PC-9 (cell line): ENCODE data around the gene TRDN. TPM values are rescaled to one million over a fixed set of nuclear protein-coding genes. Genes with fewer than 3 reads are reported as not detected.

Experiments
- BruUV-seq: library from RNA; stranded (reverse); fragments of 400-500 nt; replicated peaks from 2 replicates; lab custom pipeline; 2021; lab: Mats Ljungman, UMichigan
- CTCF ChIA-PET: fragments of 300-600 bp; sonication (Branson Sonifier 250); formaldehyde crosslinking; loops from one replicate; lab custom pipeline; 2022; ENCODE audit warnings: antibody characterized with exemption; lab: Charles Lee
- POLR2A ChIA-PET: fragments of 300-600 bp; sonication (Branson Sonifier 250); formaldehyde crosslinking; loops from one replicate; lab custom pipeline; 2022; ENCODE audit warnings: antibody characterized with exemption; ENCODE audit not compliant: unreplicated experiment; lab: Charles Lee
- DNase-seq, 2 experiments: peaks; one replicate each; pipeline versions ENCODE4 v3.0.0 to v3.0.0-alpha.2; 2015 to 2022; ENCODE audit warnings: mixed read lengths in 1 of 2
- H2AFZ ChIP-seq: fragments of 200-600 bp; sonication (generic); 2 replicates; pipeline ENCODE4 v1.8.1; 2017; ENCODE audit warnings: antibody characterized with exemption
- H3F3A ChIP-seq: fragments of 200-600 bp; sonication (generic); 2 replicates; pipeline ENCODE4 v1.8.1; 2017; ENCODE audit warnings: antibody characterized with exemption, mild to moderate bottlenecking, low read depth; ENCODE audit not compliant: insufficient read depth
- H3K27ac ChIP-seq: fragments of 200-600 bp; sonication (generic); 2 replicates; pipeline ENCODE4 v1.6.1; 2016; ENCODE audit warnings: mixed run types
- H3K27me3 ChIP-seq: fragments of 200-600 bp; sonication (generic); 2 replicates; pipeline ENCODE4 v1.6.1; 2016; ENCODE audit warnings: low read depth, mixed run types; ENCODE audit not compliant: insufficient read depth
- H3K36me3 ChIP-seq: fragments of 200-600 bp; sonication (generic); 2 replicates; pipeline ENCODE4 v1.6.1; 2016; ENCODE audit warnings: low read depth, mixed run types
- H3K4me1 ChIP-seq: fragments of 200-600 bp; sonication (generic); replicated peaks from 2 replicates; pipeline ENCODE4 v1.6.1; 2016; ENCODE audit warnings: mixed run types; ENCODE audit not compliant: insufficient read depth
- H3K4me2 ChIP-seq: fragments of 200-600 bp; sonication (generic); 2 replicates; pipeline ENCODE4 v1.6.1; 2017; ENCODE audit warnings: mixed run types
- H3K4me3 ChIP-seq: fragments of 200-600 bp; sonication (generic); 2 replicates; pipeline ENCODE4 v1.6.1; 2016; ENCODE audit warnings: mixed run types
- H3K79me2 ChIP-seq: fragments of 200-600 bp; sonication (generic); 2 replicates; pipeline ENCODE4 v1.6.1; 2017; ENCODE audit warnings: low read depth, mixed run types
- H3K9me2 ChIP-seq: fragments of 200-600 bp; sonication (generic); 2 replicates; pipeline ENCODE4 v1.8.1; 2017; ENCODE audit warnings: mild to moderate bottlenecking; ENCODE audit not compliant: insufficient read depth
- H3K9me3 ChIP-seq: fragments of 200-600 bp; sonication (generic); 2 replicates; pipeline ENCODE4 v1.8.1; 2016; ENCODE audit warnings: low read depth; ENCODE audit not compliant: insufficient read depth
- H4K20me1 ChIP-seq: fragments of 200-600 bp; sonication (generic); 2 replicates; pipeline ENCODE4 v1.8.1; 2017; ENCODE audit not compliant: insufficient read depth
- CTCF ChIP-seq: fragments of 200-600 bp; sonication (generic); conservative IDR thresholded peaks from 2 replicates; pipeline ENCODE4 v1.6.1; 2017; ENCODE audit warnings: mixed run types, antibody characterized with exemption, mild to moderate bottlenecking, moderate library complexity
- EZH2 ChIP-seq: fragments of 200-600 bp; sonication (generic); IDR thresholded peaks from 2 replicates; pipeline ENCODE4 v1.8.0; 2017; ENCODE audit warnings: antibody characterized with exemption, low read depth
- intact Hi-C: fragments of 100-400 bp; cut with micrococcal nuclease; formaldehyde crosslinking; loops from one replicate; pipeline ENCODE4 v1.10.0; 2022; ENCODE audit not compliant: unreplicated experiment
- total RNA-seq: library from RNA; stranded (reverse); gene quantifications from 2 replicates; pipeline ENCODE4 v1.2.3, GENCODE V29; 2021

The TRDN gene
- total RNA-seq, 1 experiment from 2014 or later, result not detected

- no peak for DNase-seq
- POLR2A ChIA-PET, result no interaction called here
- Histone ChIP-seq H3K27me3 (no peaks in the 10 kb centered on the region), H3K9me3 (no peaks in the 10 kb centered on the region), H3K4me3 (no peak overlapping the region), H4K20me1 (no peaks in the 10 kb centered on the region), H3K36me3 (no peaks in the 10 kb centered on the region), H3F3A (no peaks in the 10 kb centered on the region), H3K79me2 (no peaks in the 10 kb centered on the region), H3K4me2 (no peak overlapping the region), H3K9me2 (no peaks in the 10 kb centered on the region), H3K4me1 (no peaks in the 10 kb centered on the region), H3K27ac (no peak overlapping the region), H2AFZ (peak overlapping the region; percentile 46; the same call in 1 of the 2 replicates)
- CTCF ChIA-PET, result no interaction called here
- BruUV-seq, result no TSS peak
- intact Hi-C loops, result no loop called here
- TF ChIP-seq EZH2, result no peak
- TF ChIP-seq CTCF, result no peak
Measured at GRCh38 chr6:123640567-123641187, 3.9 kb upstream of the TRDN start.

- ChIA-PET POLR2A (interaction anchor here (0.6 kb wide), 1 partner anchor 159 kb away, joined by 6 read pairs; no protein-coding TSS in a partner anchor), CTCF (no interaction called here)
- Histone ChIP-seq H2AFZ (no peak overlapping the region), H3F3A (no peaks in the 10 kb centered on the region), H3K9me3 (no peaks in the 10 kb centered on the region), H3K4me3 (no peak overlapping the region), H3K79me2 (no peaks in the 10 kb centered on the region), H3K4me1 (no peaks in the 10 kb centered on the region), H3K9me2 (no peaks in the 10 kb centered on the region), H4K20me1 (no peaks in the 10 kb centered on the region), H3K4me2 (no peak overlapping the region), H3K36me3 (no peaks in the 10 kb centered on the region), H3K27me3 (no peaks in the 10 kb centered on the region), H3K27ac (no peak overlapping the region)
- BruUV-seq, result no TSS peak
- intact Hi-C loops, result no loop called here
- no peak for DNase-seq
- no peak for TF ChIP-seq CTCF
- no peak for TF ChIP-seq EZH2
Measured at GRCh38 chr6:123638865-123639264, 2.1 kb upstream of the TRDN start.

- no peaks in the 10 kb centered on the region for H3K79me2 ChIP-seq
- H3K27ac ChIP-seq, result no peak overlapping the region
- DNase-seq, result no peak
- TF ChIP-seq EZH2, result no peak
- no peak for TF ChIP-seq CTCF
- ChIA-PET CTCF (no interaction called here), POLR2A (no interaction called here)
- no peaks in the 10 kb centered on the region for H3K36me3 ChIP-seq
- no peak overlapping the region for H3K4me3 ChIP-seq
- no peaks in the 10 kb centered on the region for H3K9me2 ChIP-seq
- H2AFZ ChIP-seq, result peak overlapping the region; percentile 34; the same call in 1 of the 2 replicates
- no peaks in the 10 kb centered on the region for H3K4me1 ChIP-seq
- H3K27me3 ChIP-seq, result no peaks in the 10 kb centered on the region
- no peaks in the 10 kb centered on the region for H3F3A ChIP-seq
- H4K20me1 ChIP-seq, result no peaks in the 10 kb centered on the region
- H3K9me3 ChIP-seq, result no peaks in the 10 kb centered on the region
- intact Hi-C loops, result no loop called here
- BruUV-seq, result no TSS peak
- no peak overlapping the region for H3K4me2 ChIP-seq
Measured at GRCh38 chr6:123636282-123636681, 468 bp downstream of the TRDN start.
